ENCODE results near the gene SRRT.

SRRT gene

DNA sequence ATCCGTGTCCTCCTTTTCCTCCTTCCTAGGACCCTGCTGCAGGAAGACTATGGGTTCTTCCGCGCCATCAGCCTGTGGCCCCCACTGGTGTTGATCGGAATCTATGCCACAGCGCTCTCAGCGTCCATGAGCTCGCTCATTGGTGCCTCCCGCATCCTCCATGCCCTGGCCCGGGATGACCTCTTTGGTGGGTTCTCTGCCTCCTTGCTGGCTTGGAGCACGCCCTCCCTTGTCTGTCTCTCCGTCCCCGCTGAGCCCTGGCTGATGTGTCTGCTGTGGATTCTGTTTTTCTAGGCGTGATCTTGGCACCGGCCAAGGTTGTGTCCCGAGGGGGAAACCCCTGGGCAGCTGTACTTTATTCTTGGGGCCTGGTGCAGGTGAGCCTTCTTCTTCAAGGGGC is 15.0 kb upstream of the SRRT start:
- TF ChIP-seq, protein P1, sequence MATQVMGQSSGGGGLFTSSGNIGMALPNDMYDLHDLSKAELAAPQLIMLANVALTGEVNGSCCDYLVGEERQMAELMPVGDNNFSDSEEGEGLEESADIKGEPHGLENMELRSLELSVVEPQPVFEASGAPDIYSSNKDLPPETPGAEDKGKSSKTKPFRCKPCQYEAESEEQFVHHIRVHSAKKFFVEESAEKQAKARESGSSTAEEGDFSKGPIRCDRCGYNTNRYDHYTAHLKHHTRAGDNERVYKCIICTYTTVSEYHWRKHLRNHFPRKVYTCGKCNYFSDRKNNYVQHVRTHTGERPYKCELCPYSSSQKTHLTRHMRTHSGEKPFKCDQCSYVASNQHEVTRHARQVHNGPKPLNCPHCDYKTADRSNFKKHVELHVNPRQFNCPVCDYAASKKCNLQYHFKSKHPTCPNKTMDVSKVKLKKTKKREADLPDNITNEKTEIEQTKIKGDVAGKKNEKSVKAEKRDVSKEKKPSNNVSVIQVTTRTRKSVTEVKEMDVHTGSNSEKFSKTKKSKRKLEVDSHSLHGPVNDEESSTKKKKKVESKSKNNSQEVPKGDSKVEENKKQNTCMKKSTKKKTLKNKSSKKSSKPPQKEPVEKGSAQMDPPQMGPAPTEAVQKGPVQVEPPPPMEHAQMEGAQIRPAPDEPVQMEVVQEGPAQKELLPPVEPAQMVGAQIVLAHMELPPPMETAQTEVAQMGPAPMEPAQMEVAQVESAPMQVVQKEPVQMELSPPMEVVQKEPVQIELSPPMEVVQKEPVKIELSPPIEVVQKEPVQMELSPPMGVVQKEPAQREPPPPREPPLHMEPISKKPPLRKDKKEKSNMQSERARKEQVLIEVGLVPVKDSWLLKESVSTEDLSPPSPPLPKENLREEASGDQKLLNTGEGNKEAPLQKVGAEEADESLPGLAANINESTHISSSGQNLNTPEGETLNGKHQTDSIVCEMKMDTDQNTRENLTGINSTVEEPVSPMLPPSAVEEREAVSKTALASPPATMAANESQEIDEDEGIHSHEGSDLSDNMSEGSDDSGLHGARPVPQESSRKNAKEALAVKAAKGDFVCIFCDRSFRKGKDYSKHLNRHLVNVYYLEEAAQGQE (IDR thresholded peaks at IDR 0.05; ENCODE audit: insufficient replicate concordance, low read depth), result no peak
- no peak for TF ChIP-seq POLR2AphosphoS5 (IDR thresholded peaks at IDR 0.05; ENCODE audit: low read depth)
- no peak for TF ChIP-seq SPI1 (IDR thresholded peaks at IDR 0.05; ENCODE audit: borderline replicate concordance, low read depth)
- H3K27ac ChIP-seq (replicated peaks), result no peak overlapping the region

DNA sequence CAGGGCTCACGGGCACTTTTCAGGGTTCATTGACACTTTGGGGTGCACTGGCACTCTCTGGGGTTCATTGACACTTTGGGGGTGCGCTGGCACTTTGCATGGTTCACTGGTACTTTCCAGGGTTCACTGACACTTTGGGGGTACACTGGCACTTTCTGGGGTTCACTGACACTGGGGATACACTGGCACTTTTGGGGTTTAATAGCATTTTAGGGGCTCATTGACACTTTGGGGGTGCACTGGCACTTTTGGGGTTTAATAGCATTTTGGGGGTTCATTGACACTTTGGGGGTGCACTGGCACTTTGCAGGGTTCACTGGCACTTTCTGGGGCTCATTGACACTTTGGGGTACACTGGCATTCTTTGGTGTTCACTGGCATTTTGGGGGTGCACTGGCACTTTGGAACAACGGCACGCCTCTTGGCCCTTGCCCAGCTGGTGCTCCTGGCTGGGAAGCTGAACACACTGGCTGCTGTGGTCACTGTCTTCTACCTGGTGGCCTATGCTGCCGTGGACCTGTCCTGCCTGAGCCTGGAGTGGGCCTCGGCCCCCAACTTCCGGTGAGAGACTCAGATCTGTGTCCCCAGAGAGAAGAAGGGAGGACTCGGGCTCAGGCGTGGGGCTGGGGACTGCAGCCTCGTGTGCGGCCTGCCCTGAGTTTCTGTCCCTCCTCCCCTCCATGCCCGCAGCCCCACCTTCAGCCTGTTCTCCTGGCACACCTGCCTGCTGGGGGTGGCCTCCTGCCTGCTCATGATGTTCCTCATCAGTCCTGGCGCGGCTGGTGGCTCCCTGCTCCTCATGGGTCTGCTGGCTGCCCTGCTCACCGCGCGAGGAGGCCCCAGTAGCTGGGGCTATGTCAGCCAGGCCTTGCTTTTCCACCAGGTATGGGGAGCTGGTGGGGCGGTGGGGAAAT is 13.9 kb upstream of the SRRT start:
- no peak for DNase-seq (ENCODE audit: low read depth in 1 of 2, low spot score in 1 of 2)
- TF ChIP-seq POLR2AphosphoS5 (IDR thresholded peaks at IDR 0.05; ENCODE audit: low read depth), result no peak
- TF ChIP-seq, protein P2, sequence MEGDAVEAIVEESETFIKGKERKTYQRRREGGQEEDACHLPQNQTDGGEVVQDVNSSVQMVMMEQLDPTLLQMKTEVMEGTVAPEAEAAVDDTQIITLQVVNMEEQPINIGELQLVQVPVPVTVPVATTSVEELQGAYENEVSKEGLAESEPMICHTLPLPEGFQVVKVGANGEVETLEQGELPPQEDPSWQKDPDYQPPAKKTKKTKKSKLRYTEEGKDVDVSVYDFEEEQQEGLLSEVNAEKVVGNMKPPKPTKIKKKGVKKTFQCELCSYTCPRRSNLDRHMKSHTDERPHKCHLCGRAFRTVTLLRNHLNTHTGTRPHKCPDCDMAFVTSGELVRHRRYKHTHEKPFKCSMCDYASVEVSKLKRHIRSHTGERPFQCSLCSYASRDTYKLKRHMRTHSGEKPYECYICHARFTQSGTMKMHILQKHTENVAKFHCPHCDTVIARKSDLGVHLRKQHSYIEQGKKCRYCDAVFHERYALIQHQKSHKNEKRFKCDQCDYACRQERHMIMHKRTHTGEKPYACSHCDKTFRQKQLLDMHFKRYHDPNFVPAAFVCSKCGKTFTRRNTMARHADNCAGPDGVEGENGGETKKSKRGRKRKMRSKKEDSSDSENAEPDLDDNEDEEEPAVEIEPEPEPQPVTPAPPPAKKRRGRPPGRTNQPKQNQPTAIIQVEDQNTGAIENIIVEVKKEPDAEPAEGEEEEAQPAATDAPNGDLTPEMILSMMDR (IDR thresholded peaks at IDR 0.05; ENCODE audit: insufficient read depth, low read length), result no peak
- TF ChIP-seq, protein P1 (IDR thresholded peaks at IDR 0.05; ENCODE audit: insufficient replicate concordance, low read depth), result no peak
- no peak for TF ChIP-seq SPI1 (IDR thresholded peaks at IDR 0.05; ENCODE audit: borderline replicate concordance, low read depth)
- no peak for TF ChIP-seq GABPA (IDR thresholded peaks at IDR 0.05; ENCODE audit: low read depth)
- Histone ChIP-seq H3K27me3 (ENCODE audit: insufficient read depth, poor library complexity, severe bottlenecking) (no peaks in the 10 kb centered on the region), H3K4me3 (replicated peaks; ENCODE audit: insufficient read depth, low read length) (no peak overlapping the region), H3K27ac (replicated peaks) (no peak overlapping the region)

More for the DNA sequence above, 15.0 kb upstream of the SRRT start:
- Histone ChIP-seq H3K4me3 (replicated peaks; ENCODE audit: insufficient read depth, low read length) (no peak overlapping the region), H3K27me3 (ENCODE audit: insufficient read depth, poor library complexity, severe bottlenecking) (no peaks in the 10 kb centered on the region)
- DNase-seq (ENCODE audit: low read depth in 1 of 2, low spot score in 1 of 2), result no peak

DNA sequence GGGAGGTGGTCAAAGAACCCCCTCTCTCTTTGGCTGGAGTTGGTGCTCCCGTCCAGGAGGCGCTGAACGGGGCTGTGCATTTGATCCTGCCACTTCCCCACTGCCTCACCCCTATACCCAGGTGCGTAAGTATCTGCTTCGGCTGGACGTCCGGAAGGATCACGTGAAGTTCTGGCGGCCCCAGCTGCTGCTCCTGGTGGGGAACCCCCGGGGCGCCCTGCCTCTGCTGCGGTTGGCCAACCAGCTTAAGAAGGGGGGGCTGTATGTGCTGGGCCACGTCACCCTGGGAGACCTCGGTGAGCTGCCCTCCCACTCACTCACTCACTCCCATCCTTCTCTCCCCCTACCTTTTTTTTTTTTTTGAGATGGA is 13.3 kb upstream of the SRRT start:
- H3K27me3 ChIP-seq (ENCODE audit: insufficient read depth, poor library complexity, severe bottlenecking), result no peaks in the 10 kb centered on the region
- H3K27ac ChIP-seq (replicated peaks), result no peak overlapping the region
- H3K4me3 ChIP-seq (replicated peaks; ENCODE audit: insufficient read depth, low read length), result no peak overlapping the region
- TF ChIP-seq SPI1 (IDR thresholded peaks at IDR 0.05; ENCODE audit: borderline replicate concordance, low read depth) (no peak), GABPA (IDR thresholded peaks at IDR 0.05; ENCODE audit: low read depth) (no peak), POLR2AphosphoS5 (IDR thresholded peaks at IDR 0.05; ENCODE audit: low read depth) (no peak)
- TF ChIP-seq, protein P1 (IDR thresholded peaks at IDR 0.05; ENCODE audit: insufficient replicate concordance, low read depth), result no peak
- TF ChIP-seq, protein P2 (IDR thresholded peaks at IDR 0.05; ENCODE audit: insufficient read depth, low read length), result no peak
- no peak for DNase-seq (ENCODE audit: low read depth in 1 of 2, low spot score in 1 of 2)
